GM12878 (cell line): ENCODE results near the gene NRN1L.

ENCODE experiments used
- CBX3 ChIP-seq: fragments of 200-600 bp; sonication (generic); IDR thresholded peaks from 2 replicates; pipeline ENCODE4 v1.6.1; 2016; ENCODE audit warnings: low read depth, borderline replicate concordance
- CTCF ChIP-seq, 3 experiments: IDR thresholded peaks in 2 of 3; conservative IDR thresholded peaks in 1 of 3; 2 replicates each; pipeline ENCODE4 v1.5.1; 2011; ENCODE audit warnings: low read depth in 3 of 3, low read length in 3 of 3, mild to moderate bottlenecking in 3 of 3, control low read depth in 2 of 3, moderate library complexity in 2 of 3, inconsistent platforms in 1 of 3, mixed read lengths in 1 of 3; ENCODE audit not compliant: control insufficient read depth in 2 of 3, insufficient read depth in 1 of 3; ENCODE audit errors: extremely low read depth in 1 of 3
- RCOR1 ChIP-seq: conservative IDR thresholded peaks from 2 replicates; pipeline ENCODE4 v1.6.1; 2012; ENCODE audit warnings: low read depth, low read length, improper control_type of control experiment

DNA sequence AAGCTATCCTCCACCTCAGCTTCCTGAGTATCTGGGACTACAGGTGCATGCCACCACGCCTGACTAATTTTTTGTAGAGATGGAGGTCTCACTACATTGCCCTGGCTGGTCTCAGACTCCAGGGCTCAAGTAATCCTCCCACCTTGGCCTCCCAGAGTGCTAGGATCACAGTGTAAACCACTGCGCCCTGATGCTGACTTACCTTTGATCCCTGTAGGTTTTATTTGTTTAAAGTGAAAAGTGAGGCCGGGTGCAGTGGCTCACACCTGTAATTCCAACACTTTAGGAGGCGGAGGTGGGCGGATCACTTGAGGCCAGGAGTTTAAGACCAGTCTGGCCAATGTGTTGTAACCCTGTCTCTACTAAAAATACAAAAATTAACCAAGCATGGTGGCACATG, 17.0 kb downstream of the NRN1L start:
- TF ChIP-seq CTCF (IDR thresholded peaks at IDR 0.05 in 2 of 3, conservative IDR thresholded peaks at IDR 0.05 in 1 of 3; ENCODE audit: control insufficient read depth in 2 of 3, extremely low read depth in 1 of 3, insufficient read depth in 1 of 3, low read depth in 3 of 3, low read length in 3 of 3) = no peak
- TF ChIP-seq RCOR1 = no peak
- TF ChIP-seq CBX3 = no peak
